GM12873 (cell line): Measurements from ENCODE around the gene PIK3C2G.

Experiments used
- TF ChIP-seq, protein P1 (sequence below): IDR thresholded peaks from 2 replicates; pipeline ENCODE4 v1.5.1; 2012; ENCODE audit warnings: low read depth, mild to moderate bottlenecking, moderate library complexity, low read length, control low read depth; ENCODE audit not compliant: insufficient read depth; ENCODE audit errors: missing control alignments

Gene PIK3C2G

DNA sequence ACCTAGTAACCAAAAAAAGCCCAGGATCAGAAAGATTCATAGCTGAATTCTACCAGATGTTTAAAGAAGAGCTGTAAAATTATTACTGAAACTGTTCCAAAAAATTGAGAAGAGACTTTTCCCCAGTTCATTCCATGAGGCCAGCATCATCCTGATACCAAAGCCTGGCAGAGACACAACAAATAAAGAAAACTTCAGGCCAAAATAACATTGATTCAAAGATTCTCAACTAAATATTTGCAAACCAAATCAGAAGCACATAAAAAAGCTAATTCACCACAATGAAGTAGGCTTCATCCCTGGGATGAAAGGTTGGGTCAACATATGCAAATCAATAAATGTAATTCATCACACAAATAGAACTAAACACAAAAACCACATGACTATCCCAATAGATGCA is 325.3 kb downstream of the PIK3C2G start:
- TF ChIP-seq, protein P1, sequence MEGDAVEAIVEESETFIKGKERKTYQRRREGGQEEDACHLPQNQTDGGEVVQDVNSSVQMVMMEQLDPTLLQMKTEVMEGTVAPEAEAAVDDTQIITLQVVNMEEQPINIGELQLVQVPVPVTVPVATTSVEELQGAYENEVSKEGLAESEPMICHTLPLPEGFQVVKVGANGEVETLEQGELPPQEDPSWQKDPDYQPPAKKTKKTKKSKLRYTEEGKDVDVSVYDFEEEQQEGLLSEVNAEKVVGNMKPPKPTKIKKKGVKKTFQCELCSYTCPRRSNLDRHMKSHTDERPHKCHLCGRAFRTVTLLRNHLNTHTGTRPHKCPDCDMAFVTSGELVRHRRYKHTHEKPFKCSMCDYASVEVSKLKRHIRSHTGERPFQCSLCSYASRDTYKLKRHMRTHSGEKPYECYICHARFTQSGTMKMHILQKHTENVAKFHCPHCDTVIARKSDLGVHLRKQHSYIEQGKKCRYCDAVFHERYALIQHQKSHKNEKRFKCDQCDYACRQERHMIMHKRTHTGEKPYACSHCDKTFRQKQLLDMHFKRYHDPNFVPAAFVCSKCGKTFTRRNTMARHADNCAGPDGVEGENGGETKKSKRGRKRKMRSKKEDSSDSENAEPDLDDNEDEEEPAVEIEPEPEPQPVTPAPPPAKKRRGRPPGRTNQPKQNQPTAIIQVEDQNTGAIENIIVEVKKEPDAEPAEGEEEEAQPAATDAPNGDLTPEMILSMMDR: no peak

DNA sequence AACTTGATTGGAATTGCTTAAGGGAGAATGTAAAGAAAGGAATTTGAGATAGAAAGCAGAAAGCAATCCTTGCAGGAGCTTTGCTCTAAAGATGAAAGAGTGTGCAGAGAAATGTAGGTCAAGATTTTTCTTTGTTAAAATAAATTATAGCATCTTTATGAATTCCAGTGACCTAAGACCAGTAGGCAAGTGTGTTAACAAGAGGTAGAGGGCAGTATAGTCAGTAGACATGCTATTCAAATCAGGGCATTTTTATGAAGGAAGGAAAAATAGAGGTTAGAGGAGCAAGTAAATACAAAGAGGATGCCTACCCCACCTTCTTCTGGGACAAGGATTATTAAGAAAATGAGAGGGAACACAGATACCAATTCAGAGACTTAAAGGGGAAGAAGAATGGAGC is 328.0 kb downstream of the PIK3C2G start:
- TF ChIP-seq, protein P1: no peak

DNA sequence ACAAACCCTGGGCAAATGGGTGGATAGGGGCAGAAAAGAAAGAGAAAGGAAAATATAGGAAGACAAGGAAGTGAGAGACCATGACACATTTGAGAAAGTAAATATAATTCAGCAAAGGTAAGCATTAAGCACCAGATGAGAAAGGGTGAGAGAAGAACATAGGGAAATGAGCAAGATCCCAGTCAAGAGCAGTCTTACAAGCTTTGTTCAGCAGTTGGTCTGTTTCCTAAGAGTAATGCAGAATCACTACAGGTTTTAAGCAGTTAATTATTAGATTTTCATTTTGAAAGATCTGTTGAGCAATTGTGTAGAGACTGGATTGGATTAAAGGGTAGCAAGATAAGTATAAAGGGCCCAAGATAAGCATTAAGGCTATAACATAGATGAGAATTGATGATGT is 330.2 kb downstream of the PIK3C2G start:
- TF ChIP-seq, protein P1: no peak

DNA sequence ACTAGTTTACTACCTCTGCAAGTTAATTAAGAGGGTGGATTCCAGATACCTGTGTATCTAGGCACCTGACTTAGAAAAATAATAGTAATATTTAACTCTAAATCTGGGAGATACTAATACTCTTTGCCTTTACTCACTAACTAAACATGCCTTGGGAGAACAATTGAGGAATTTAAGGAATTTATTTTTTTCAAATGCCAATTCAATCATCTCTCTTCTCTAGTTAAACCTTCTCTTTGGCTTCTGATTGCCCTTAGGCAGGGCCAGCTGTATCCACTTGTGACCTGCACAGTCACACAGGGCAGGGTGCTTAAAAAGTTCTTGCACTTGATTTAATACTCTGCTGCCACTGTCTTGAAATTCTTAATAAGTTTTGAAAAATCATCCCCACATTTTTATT is 334.1 kb downstream of the PIK3C2G start:
- TF ChIP-seq, protein P1: no peak

DNA sequence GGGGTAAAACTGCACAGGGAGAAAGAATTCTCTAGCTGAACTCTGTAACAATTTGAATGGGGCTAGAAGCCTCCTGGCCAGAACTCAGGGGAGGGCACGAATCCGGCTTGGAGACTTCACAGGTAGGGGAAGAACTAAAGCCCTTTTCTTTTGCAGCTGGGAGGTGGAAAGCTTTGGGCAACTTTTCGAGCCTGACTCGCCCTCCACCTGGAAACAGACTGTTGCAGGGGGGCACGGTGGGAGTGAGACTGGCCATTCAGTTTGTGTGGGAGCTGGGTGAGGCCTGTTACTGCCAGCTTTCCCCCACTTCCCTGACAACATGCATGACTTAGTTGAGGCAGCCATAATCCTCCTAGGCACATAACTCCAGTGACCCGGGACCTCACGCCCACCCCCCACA is 340.6 kb downstream of the PIK3C2G start:
- TF ChIP-seq, protein P1: no peak

DNA sequence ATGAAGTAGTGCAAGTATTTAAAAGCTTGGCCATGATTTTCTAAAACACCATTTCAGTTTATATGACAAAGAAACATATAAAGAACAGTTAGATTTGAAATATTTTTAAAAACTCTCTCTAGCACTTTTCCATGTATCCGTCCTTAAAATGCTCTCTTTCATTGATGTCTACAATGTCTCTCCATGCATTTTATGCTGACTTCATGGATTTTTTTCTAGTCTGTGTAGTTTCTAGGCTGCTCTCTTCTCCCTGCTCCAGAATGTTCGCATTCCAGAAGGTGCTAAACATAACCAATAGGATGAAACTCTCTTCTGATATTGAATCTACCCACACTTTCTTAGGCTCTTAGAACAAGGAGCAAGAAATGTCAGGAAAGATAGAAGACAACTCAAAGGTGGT is 351.7 kb downstream of the PIK3C2G start:
- TF ChIP-seq, protein P1: no peak

DNA sequence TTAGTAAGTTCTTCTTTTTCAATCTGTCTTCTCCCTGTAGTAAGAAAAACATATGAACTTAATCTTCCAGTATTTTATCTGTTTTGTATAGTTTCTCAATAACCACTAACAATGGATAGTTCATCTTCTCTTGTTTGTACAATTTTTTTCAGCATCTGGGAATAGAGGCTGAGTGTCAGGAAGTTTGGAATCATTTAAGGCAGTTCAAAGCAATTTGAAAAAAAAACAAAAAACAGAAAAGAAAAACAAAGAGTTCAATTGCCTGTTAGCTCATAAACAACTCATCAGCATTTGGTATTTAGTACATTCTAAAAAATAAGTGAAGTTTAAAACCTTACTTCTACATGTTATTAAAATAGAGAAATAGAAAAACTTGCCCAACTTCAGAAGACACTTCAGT is 359.7 kb downstream of the PIK3C2G start:
- TF ChIP-seq, protein P1: no peak
